ENCODE data around the gene SORL1. TPM values are rescaled to one million over a fixed set of nuclear protein-coding genes. Genes with fewer than 3 reads are reported as not detected.
A peak's percentile ranks its signal among the peaks of the same experiment; 100 is the strongest.

The SORL1 gene
- total and polyA plus RNA-seq, 2 of the 8 experiments (the other 6 are each of a cell fraction or from before 2014, with no cell fraction given): 38.1 to 65.5 TPM

GRCh38 chr11:121453589-121454299 lies 1.6 kb downstream of the SORL1 start:
- peaks cover 0 to 3% (median 1%) of the 10 kb centered on the region in 4 experiments; a peak in 4 of 7 replicates for H3K27me3 ChIP-seq (replicated peaks in 1 of 4; ENCODE audit: control insufficient read depth in 3 of 4, extremely low read depth in 1 of 4, insufficient read depth in 3 of 4, low read length in 3 of 4)
- H2BK5ac ChIP-seq (ENCODE audit: low read depth, low read length): no peak overlapping the region
- H3K56ac ChIP-seq (replicated peaks; ENCODE audit: insufficient read length, low read depth, low read length): no peak overlapping the region
- no peak overlapping the region for H3K18ac ChIP-seq (ENCODE audit: extremely low read depth, low read length)
- H3K9ac ChIP-seq (replicated peaks in 1 of 4; ENCODE audit: extremely low read depth in 1 of 4, low read depth in 3 of 4, low read length in 3 of 4): no peak overlapping the region
- H4K91ac ChIP-seq (replicated peaks; ENCODE audit: insufficient read length, low read length): no peak overlapping the region
- H3K4me3 ChIP-seq (ENCODE audit: extremely low read depth in 1 of 4, insufficient read depth in 2 of 4, low read depth in 3 of 4, low read length in 4 of 4): peak overlapping the region in 3 of 4 experiments; percentile 83 to 97 (median 96); a peak in 4 of 8 replicates
- H3K4me2 ChIP-seq (ENCODE audit: insufficient read depth in 1 of 2, low read depth in 2 of 2, low read length in 2 of 2): peak overlapping the region; percentile 86
- H2BK120ac ChIP-seq (replicated peaks; ENCODE audit: low read depth, low read length): no peak overlapping the region
- no peak overlapping the region for H3K23ac ChIP-seq (ENCODE audit: insufficient read length)
- no peak overlapping the region for H4K8ac ChIP-seq (ENCODE audit: extremely low read depth, insufficient read depth, low read length)
- H2BK20ac ChIP-seq (ENCODE audit: low read length): no peak overlapping the region
- POLR2A ChIA-PET (ENCODE audit: partially characterized antibody): interaction anchor here (1.2 to 3.4 kb wide), 2 partner anchors 12 to 22 kb away, joined by 4 to 16 read pairs; no protein-coding TSS in a partner anchor
- peaks cover 0 to 2% of the 10 kb centered on the region in 2 experiments for H4K20me1 ChIP-seq (replicated peaks in 1 of 2; ENCODE audit: control insufficient read depth in 1 of 2, insufficient read depth in 2 of 2, low read length in 2 of 2)
- peaks cover 15 to 62% of the 10 kb centered on the region in 2 experiments for H3K79me2 ChIP-seq (ENCODE audit: control insufficient read depth in 1 of 2, insufficient read depth in 2 of 2, low read length in 2 of 2)
- WGBS, 2 experiments (ENCODE audit: extremely low coverage in 1 of 2, insufficient coverage in 1 of 2, insufficient read length in 1 of 2, insufficient replicate concordance in 2 of 2, low coverage in 1 of 2, low lambda C conversion rate in 2 of 2, missing lambda C conversion rate in 1 of 2): 88% methylated on average over 6 of the region's 6 CpGs; no CpG with 5 or more reads in 1 of the 2 experiments
- FAIRE-seq (no peak), DNase-seq (ENCODE audit: low read depth in 1 of 2, low spot score in 2 of 2) (no peak)
- no peak overlapping the region for H3K14ac ChIP-seq (ENCODE audit: insufficient read length)
- peaks cover 10% of the 10 kb centered on the region for H3K23me2 ChIP-seq (ENCODE audit: low read depth, low read length)
- H3K9me3 ChIP-seq (ENCODE audit: insufficient read depth in 2 of 2, low read depth in 1 of 2, low read length in 1 of 2): no peaks in the 10 kb centered on the region
- no peak overlapping the region for H4K5ac ChIP-seq (ENCODE audit: insufficient read length, low read depth, low read length)
- H3K27ac ChIP-seq (ENCODE audit: low read depth, low read length): no peak overlapping the region
- H2AK5ac ChIP-seq (ENCODE audit: low read depth, low read length): no peak overlapping the region
- H3K36me3 ChIP-seq (ENCODE audit: control insufficient read depth in 2 of 4, insufficient read depth in 4 of 4, low read length in 3 of 4): no peaks in the 10 kb centered on the region; a peak in 1 of 8 replicates
- no peak overlapping the region for H3K4ac ChIP-seq (replicated peaks; ENCODE audit: insufficient read length, low read depth, low read length)
- CTCF ChIA-PET (ENCODE audit: partially characterized antibody): interaction anchor here (0.5 to 0.9 kb wide), 4 partner anchors 13 to 72 kb away, joined by 3 to 4 read pairs (median 4); no protein-coding TSS in a partner anchor
- H2BK12ac ChIP-seq (ENCODE audit: low read depth, low read length): no peak overlapping the region
- no peak overlapping the region for H2BK15ac ChIP-seq (ENCODE audit: low read length)
- TF ChIP-seq SRF (IDR thresholded peaks at IDR 0.05; ENCODE audit: low read depth, low read length): no peak
- no peak for TF ChIP-seq SP2 (IDR thresholded peaks at IDR 0.05; ENCODE audit: low read length)
- TF ChIP-seq, protein P1, sequence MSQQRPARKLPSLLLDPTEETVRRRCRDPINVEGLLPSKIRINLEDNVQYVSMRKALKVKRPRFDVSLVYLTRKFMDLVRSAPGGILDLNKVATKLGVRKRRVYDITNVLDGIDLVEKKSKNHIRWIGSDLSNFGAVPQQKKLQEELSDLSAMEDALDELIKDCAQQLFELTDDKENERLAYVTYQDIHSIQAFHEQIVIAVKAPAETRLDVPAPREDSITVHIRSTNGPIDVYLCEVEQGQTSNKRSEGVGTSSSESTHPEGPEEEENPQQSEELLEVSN (IDR thresholded peaks at IDR 0.05): no peak
- no peak for TF ChIP-seq MAFK (IDR thresholded peaks at IDR 0.05; ENCODE audit: low read depth, low read length)
- no peak for TF ChIP-seq USF2 (IDR thresholded peaks at IDR 0.05; ENCODE audit: low read length)
- peaks cover 5% of the 10 kb centered on the region for H3K79me1 ChIP-seq (ENCODE audit: low read depth, low read length)
- no peak overlapping the region for H2AFZ ChIP-seq (ENCODE audit: low read length)
- peaks cover 14 to 30% (median 17%) of the 10 kb centered on the region in 4 experiments for H3K4me1 ChIP-seq (replicated peaks in 1 of 4; ENCODE audit: control insufficient read depth in 3 of 4, insufficient read depth in 4 of 4, low read length in 3 of 4)

All from H1 (cell line).